CD4-positive, alpha-beta T cell (primary cell): Measurements from ENCODE around the gene LCT. TPM values are rescaled to one million over a fixed set of nuclear protein-coding genes. Genes with fewer than 3 reads are reported as not detected.

ENCODE experiments used
- ATAC-seq: fragments of 200-7000 bp; cut with Tn5 transposase; one replicate; pipeline ENCODE4 v1.10.0; 2022; ENCODE audit warnings: mild to moderate bottlenecking; ENCODE audit not compliant: poor library complexity
- CTCF ChIA-PET: fragments of 350-600 bp; sonication (Branson Sonifier 250); formaldehyde crosslinking; loops from one replicate; lab custom pipeline; 2021; ENCODE audit warnings: antibody characterized with exemption, inconsistent platforms; lab: Charles Lee
- POLR2A ChIA-PET: fragments of 350-600 bp; sonication (Branson Sonifier 250); formaldehyde crosslinking; loops from one replicate; lab custom pipeline; 2021; ENCODE audit warnings: antibody characterized with exemption, inconsistent platforms; lab: Charles Lee
- DNase-seq, 14 experiments: peaks; one replicate each; pipeline ENCODE4 v3.0.0-alpha.2; 2013 to 2020; ENCODE audit warnings: mixed read lengths in 2 of 14
- H3K27ac ChIP-seq, 2 donors: one replicate each; pipeline versions ENCODE4 v1.5.1 to v1.7.0; 2013; ENCODE audit warnings: low read length in 2 of 2, low read depth in 1 of 2, mild to moderate bottlenecking in 1 of 2
- H3K27me3 ChIP-seq, 2 experiments: 1 replicate in 1 of 2; 2 replicates in 1 of 2; pipeline versions ENCODE4 v1.6.1 to v1.7.0; 2013; ENCODE audit warnings: low read length in 2 of 2, control low read depth in 1 of 2, mild to moderate bottlenecking in 1 of 2, moderate library complexity in 1 of 2; ENCODE audit not compliant: insufficient read depth in 2 of 2, control insufficient read depth in 1 of 2
- H3K36me3 ChIP-seq: one replicate; pipeline ENCODE4 v1.6.1; 2013; ENCODE audit warnings: low read length, control low read depth; ENCODE audit not compliant: insufficient read depth
- H3K4me1 ChIP-seq: one replicate; pipeline ENCODE4 v1.6.1; 2013; ENCODE audit warnings: low read length, control low read depth; ENCODE audit not compliant: insufficient read depth
- H3K4me3 ChIP-seq: one replicate; pipeline ENCODE4 v1.5.1; 2013; ENCODE audit warnings: mild to moderate bottlenecking, low read length, moderate library complexity
- H3K9me3 ChIP-seq, 2 experiments: 1 replicate in 1 of 2; 2 replicates in 1 of 2; pipeline versions ENCODE4 v1.6.1 to v1.7.0; 2013; ENCODE audit warnings: low read length in 2 of 2, mild to moderate bottlenecking in 2 of 2, control low read depth in 1 of 2, moderate library complexity in 1 of 2; ENCODE audit not compliant: control insufficient read depth in 1 of 2, insufficient read depth in 1 of 2
- H3K27ac Mint-ChIP-seq: one replicate; pipeline ENCODE4 v1.8.0; 2020; ENCODE audit warnings: mixed read lengths
- H3K27me3 Mint-ChIP-seq: one replicate; pipeline ENCODE4 v1.8.0; 2021; ENCODE audit warnings: mixed read lengths
- H3K36me3 Mint-ChIP-seq: one replicate; pipeline ENCODE4 v1.8.0; 2021; ENCODE audit warnings: low read depth, mixed read lengths
- H3K4me1 Mint-ChIP-seq: one replicate; pipeline ENCODE4 v1.8.0; 2021; ENCODE audit warnings: low read depth, mixed read lengths
- H3K4me3 Mint-ChIP-seq: one replicate; pipeline ENCODE4 v1.8.0; 2020; ENCODE audit warnings: mild to moderate bottlenecking, mixed read lengths
- H3K9me3 Mint-ChIP-seq: one replicate; pipeline ENCODE4 v1.8.0; 2020; ENCODE audit warnings: mixed read lengths
- intact Hi-C, 2 experiments: fragments of 100-400 bp; cut with DNase I in 1 of 2; cut with micrococcal nuclease in 1 of 2; formaldehyde crosslinking; loops; one replicate each; pipeline versions ENCODE4 v1.15.1 to v1.9.0; 2023 to 2025; cut with DNase I, micrococcal nuclease
- total RNA-seq, 174 experiments: library from RNA in 2 of 174; stranded (reverse) in 2 of 174; gene quantifications; one replicate each; pipeline ENCODE4 v1.2.3 and lab custom pipeline; 2021 to 2026
- TF ChIP-seq, protein P1 (sequence below): fragments of 200-600 bp; IDR thresholded peaks from one replicate; pipeline ENCODE4 v1.8.0; 2022; ENCODE audit warnings: antibody characterized with exemption, mild to moderate bottlenecking

LCT gene
- total RNA-seq, 2 experiments from 2014 or later: 0.06 TPM; not detected in 1

DNA sequence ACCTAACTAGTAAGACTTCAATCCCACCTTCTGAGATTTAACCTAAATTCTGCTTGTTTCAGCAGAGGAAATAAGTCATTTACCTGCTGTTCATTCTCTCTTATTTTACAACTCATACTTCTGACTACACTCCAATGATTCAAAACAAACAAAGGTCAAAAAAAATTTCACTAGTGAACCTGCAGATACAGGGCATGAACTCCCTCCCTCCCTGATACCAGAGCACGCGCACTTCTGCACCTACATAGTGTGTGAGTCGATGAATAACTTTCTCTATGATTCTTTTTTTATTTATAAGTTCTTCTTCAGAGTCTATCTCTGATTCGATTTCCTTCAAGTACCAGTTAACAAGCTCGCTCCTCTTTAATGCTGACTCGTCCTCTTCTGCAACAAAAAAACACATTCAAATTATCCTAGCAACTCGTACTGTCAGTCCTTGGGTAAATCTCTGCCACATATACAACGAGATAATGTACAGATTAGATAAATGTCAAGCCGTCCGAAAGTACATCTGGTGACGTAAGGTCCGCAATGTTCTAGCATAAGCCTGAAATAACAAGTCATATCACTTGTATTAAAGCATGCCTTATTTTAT, 7.4 kb upstream of the LCT start:
- CTCF ChIA-PET: no interaction called here
- H3K9me3 Mint-ChIP-seq: no peaks in the 10 kb centered on the region
- ATAC-seq (no peak), DNase-seq (no peak)
- Histone ChIP-seq H3K36me3 (peaks cover 52% of the 10 kb centered on the region), H3K9me3 (no peaks in the 10 kb centered on the region), H3K4me1 (no peaks in the 10 kb centered on the region), H3K27me3 (no peaks in the 10 kb centered on the region), H3K4me3 (no peak overlapping the region), H3K27ac (no peak overlapping the region)
- H3K27ac Mint-ChIP-seq: no peak overlapping the region
- intact Hi-C loops: no loop called here
- POLR2A ChIA-PET: no interaction called here
- TF ChIP-seq, protein P1, sequence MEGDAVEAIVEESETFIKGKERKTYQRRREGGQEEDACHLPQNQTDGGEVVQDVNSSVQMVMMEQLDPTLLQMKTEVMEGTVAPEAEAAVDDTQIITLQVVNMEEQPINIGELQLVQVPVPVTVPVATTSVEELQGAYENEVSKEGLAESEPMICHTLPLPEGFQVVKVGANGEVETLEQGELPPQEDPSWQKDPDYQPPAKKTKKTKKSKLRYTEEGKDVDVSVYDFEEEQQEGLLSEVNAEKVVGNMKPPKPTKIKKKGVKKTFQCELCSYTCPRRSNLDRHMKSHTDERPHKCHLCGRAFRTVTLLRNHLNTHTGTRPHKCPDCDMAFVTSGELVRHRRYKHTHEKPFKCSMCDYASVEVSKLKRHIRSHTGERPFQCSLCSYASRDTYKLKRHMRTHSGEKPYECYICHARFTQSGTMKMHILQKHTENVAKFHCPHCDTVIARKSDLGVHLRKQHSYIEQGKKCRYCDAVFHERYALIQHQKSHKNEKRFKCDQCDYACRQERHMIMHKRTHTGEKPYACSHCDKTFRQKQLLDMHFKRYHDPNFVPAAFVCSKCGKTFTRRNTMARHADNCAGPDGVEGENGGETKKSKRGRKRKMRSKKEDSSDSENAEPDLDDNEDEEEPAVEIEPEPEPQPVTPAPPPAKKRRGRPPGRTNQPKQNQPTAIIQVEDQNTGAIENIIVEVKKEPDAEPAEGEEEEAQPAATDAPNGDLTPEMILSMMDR: no peak
- peaks cover 90% of the 10 kb centered on the region for H3K36me3 Mint-ChIP-seq
- H3K4me1 Mint-ChIP-seq: no peaks in the 10 kb centered on the region
- H3K27me3 Mint-ChIP-seq: no peaks in the 10 kb centered on the region
- no peak overlapping the region for H3K4me3 Mint-ChIP-seq

DNA sequence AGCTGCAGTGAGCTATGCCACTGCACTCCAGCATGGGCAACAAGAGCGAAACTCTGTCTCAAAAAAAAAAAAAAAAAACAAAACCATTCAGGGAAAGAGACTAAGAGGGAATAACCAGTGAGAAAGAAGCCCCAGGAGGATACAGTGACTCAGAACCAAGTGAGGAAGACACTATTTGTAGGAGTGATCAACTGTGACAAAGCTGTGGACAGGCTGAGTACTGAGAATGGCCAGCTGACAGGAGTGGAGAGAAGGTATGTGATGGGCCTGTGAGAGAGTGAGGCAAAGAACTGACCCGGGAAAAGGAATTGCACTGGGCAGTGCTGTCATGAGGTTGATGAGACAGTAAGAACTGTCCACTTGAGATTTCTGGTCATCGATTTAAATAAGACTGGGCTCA, 6.7 kb upstream of the LCT start:
- ChIA-PET POLR2A (no interaction called here), CTCF (interaction anchor here (0.6 kb wide), 1 partner anchor 556 kb away, joined by 3 read pairs; no protein-coding TSS in a partner anchor)
- intact Hi-C loops: no loop called here
- no peaks in the 10 kb centered on the region for H3K4me1 Mint-ChIP-seq
- H3K27me3 Mint-ChIP-seq: no peaks in the 10 kb centered on the region
- TF ChIP-seq, protein P1: no peak
- H3K27ac ChIP-seq: no peak overlapping the region
- H3K4me1 ChIP-seq: no peaks in the 10 kb centered on the region
- H3K36me3 Mint-ChIP-seq: peaks cover 83% of the 10 kb centered on the region
- DNase-seq (no peak), ATAC-seq (no peak)
- H3K9me3 Mint-ChIP-seq: no peaks in the 10 kb centered on the region
- H3K4me3 ChIP-seq: no peak overlapping the region
- H3K27ac Mint-ChIP-seq: no peak overlapping the region
- H3K9me3 ChIP-seq: no peaks in the 10 kb centered on the region
- H3K36me3 ChIP-seq: peaks cover 47% of the 10 kb centered on the region
- H3K4me3 Mint-ChIP-seq: no peak overlapping the region
- H3K27me3 ChIP-seq: no peaks in the 10 kb centered on the region

DNA sequence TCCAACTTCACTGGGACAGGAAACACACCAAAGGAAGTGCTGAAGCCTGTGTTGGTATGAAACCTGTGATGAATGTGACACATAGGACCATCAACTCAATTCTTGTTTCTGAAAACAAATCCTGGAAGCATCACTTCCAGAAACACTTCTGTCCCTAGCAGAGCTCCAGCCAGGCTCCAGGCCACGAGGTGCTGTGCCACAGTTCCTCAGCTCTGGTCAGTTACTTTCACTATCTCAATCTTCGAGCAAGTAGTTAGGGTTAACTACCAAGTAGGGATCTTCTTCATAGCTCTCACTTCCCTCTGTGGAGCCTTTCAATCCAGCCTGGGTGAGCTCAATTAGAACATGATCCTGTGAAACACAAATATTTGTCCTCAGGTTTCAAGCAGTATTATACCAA, 3.6 kb upstream of the LCT start:
- H3K36me3 ChIP-seq: peaks cover 34% of the 10 kb centered on the region
- peaks cover 10% of the 10 kb centered on the region for H3K4me1 Mint-ChIP-seq
- intact Hi-C loops: no loop called here
- no peaks in the 10 kb centered on the region for H3K27me3 Mint-ChIP-seq
- DNase-seq (no peak), ATAC-seq (no peak)
- H3K4me1 ChIP-seq: no peaks in the 10 kb centered on the region
- TF ChIP-seq, protein P1: no peak
- no peaks in the 10 kb centered on the region for H3K27me3 ChIP-seq
- peak overlapping the region; percentile 37 for H3K27ac Mint-ChIP-seq
- no peak overlapping the region for H3K4me3 Mint-ChIP-seq
- peaks cover 55% of the 10 kb centered on the region for H3K36me3 Mint-ChIP-seq
- no peaks in the 10 kb centered on the region for H3K9me3 Mint-ChIP-seq
- ChIA-PET POLR2A (no interaction called here), CTCF (interaction anchor here (1.5 kb wide), 1 partner anchor 12 kb away, joined by 3 read pairs; no protein-coding TSS in a partner anchor)
- H3K9me3 ChIP-seq: no peaks in the 10 kb centered on the region
- no peak overlapping the region for H3K4me3 ChIP-seq
- H3K27ac ChIP-seq: no peak overlapping the region
